Fibroblast of villous mesenchyme (primary cell): ENCODE results near the gene ZSCAN5A. TPM values are rescaled to one million over a fixed set of nuclear protein-coding genes. Genes with fewer than 3 reads are reported as not detected.
"Not testable (repeated sequence)": the region's sequence is repeated elsewhere in the genome, so short reads cannot be mapped to it uniquely, and the experiment has no call there.

Experiments
- DNase-seq: peaks from one replicate; pipeline ENCODE4 v3.0.0-alpha.2; 2010; ENCODE audit warnings: low read depth
- H3K4me3 ChIP-seq: 2 replicates; pipeline ENCODE4 v1.5.1; 2011; ENCODE audit warnings: low read depth, mild to moderate bottlenecking, low read length
- total RNA-seq: library from RNA; depleted of rRNA; stranded (reverse); fragments of >200 nt; gene quantifications from 2 replicates; pipeline ENCODE4 v1.2.3, GENCODE V29; 2012
- TF ChIP-seq, protein P1 (sequence below): IDR thresholded peaks from 2 replicates; pipeline ENCODE4 v1.5.1; 2012; ENCODE audit warnings: low read depth, mild to moderate bottlenecking, low read length; ENCODE audit not compliant: insufficient read depth

ZSCAN5A gene
- total RNA-seq, 1 donor = 6.5 TPM

DNA sequence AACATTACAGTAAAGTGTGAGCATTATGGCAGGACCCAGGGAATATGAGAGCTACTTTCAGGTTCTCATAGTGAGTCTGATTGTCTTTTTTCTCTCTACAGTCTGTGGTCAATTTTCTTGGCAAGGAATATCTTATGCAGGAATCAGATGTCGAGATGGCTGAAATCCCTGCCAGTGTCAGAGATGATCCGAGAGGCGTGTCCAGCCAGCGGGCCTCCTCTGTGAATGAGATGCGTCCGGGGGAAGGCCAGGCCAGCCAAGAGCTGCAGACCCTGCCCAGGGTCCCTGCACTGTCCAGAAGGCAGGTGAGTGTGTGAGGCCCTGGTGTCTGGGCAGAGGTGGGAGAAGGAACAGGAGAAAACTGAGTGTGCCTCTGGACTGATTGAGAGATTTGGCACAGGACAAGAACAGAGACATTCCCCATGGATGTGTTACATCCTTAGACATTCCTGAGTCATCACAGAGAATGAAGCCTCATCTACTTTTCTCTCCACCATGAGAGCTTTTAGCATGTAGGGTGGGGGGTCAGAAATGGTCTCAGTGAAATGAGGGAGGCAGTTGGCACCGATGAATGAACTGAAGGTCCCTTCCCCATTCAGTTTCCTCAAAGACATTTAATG, 69.4 kb downstream of the ZSCAN5A start:
- TF ChIP-seq, protein P1, sequence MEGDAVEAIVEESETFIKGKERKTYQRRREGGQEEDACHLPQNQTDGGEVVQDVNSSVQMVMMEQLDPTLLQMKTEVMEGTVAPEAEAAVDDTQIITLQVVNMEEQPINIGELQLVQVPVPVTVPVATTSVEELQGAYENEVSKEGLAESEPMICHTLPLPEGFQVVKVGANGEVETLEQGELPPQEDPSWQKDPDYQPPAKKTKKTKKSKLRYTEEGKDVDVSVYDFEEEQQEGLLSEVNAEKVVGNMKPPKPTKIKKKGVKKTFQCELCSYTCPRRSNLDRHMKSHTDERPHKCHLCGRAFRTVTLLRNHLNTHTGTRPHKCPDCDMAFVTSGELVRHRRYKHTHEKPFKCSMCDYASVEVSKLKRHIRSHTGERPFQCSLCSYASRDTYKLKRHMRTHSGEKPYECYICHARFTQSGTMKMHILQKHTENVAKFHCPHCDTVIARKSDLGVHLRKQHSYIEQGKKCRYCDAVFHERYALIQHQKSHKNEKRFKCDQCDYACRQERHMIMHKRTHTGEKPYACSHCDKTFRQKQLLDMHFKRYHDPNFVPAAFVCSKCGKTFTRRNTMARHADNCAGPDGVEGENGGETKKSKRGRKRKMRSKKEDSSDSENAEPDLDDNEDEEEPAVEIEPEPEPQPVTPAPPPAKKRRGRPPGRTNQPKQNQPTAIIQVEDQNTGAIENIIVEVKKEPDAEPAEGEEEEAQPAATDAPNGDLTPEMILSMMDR = no peak
- DNase-seq = no peak
- H3K4me3 ChIP-seq = no peak overlapping the region

DNA sequence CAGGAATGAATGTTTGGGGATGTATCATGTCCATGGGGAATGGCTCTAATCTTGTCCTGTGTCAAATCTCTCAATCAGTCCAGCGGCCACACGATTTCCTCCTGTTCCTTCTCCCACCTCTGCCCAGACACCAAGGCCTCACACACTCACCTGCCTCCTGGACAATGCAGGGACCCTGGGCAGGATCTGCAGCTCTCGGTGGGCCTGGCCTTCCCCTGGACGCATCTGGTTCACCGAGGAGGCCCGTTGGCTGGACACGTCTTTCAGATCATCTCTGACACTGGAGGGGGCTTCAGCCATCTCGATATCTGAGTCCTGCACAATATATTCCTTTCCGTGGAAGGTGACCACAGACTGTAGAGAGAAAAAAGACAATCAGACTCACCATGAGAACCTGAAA, 91.2 kb downstream of the ZSCAN5A start:
- TF ChIP-seq, protein P1 = no peak

DNA sequence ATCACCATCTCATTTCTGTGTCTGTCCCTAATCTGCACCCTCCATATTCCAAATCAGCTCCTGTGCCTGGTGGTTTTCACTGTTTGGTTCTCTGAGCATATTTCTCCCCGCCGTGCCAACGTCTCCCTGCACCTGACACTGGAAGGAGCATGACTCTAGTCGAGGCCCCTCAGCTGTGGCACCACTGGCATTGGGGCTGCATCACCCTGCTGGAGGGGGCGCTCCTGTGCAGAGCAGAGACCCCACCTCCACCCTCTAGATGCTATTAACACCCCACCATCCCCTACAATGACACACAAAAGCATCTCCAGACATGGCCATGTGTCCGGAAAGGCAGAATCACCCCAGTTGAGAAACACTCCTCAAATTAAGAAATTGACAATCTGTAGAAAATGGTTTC, 91.7 kb downstream of the ZSCAN5A start:
- no peak overlapping the region for H3K4me3 ChIP-seq
- TF ChIP-seq, protein P1 = no peak
- no peak for DNase-seq

More for the DNA sequence above, 91.2 kb downstream of the ZSCAN5A start:
- no peak overlapping the region for H3K4me3 ChIP-seq
- no peak for DNase-seq

DNA sequence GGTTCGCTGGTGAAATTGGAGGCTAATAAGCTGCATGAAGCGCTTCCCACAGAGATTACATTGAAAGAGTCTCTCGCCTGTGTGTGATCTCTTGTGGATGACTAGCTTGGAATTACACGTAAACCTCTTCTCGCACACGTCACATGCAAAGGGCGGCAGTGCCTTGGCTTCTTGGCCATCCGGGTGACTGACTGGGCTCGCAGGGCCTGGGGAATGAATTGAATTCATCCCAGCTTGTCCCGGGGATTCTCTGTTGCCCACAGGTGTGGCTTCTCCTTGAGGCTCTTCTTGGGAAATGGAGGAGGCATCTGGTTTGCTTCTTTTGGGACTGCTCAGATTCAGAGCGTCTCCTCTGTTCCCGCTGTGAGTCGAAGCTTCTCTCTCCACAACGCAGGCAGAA, 92.8 kb downstream of the ZSCAN5A start:
- no peak for DNase-seq
- TF ChIP-seq, protein P1 = no peak
- no peak overlapping the region for H3K4me3 ChIP-seq

DNA sequence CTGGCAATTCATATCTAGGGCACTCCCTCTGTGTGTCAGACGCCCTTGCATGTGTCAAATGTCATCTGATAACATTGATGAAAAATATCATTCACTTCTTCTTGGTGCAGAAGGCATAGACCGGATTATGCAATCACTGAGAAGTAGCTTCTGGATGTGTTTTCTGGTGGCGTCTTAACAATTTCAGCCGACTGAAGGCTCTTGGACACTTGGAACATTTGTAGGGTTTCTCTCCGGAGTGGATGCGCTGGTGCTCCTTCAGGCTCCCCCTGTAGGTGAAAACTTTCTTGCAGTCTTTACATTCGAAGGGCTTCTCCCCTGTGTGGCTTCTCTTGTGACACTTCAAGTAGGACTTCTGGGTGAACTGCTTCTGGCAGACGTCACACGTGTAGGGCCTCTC, 93.2 kb downstream of the ZSCAN5A start:
- DNase-seq = peak; percentile 11
- H3K4me3 ChIP-seq = not testable (repeated sequence)
- TF ChIP-seq, protein P1 = peak; percentile 26

DNA sequence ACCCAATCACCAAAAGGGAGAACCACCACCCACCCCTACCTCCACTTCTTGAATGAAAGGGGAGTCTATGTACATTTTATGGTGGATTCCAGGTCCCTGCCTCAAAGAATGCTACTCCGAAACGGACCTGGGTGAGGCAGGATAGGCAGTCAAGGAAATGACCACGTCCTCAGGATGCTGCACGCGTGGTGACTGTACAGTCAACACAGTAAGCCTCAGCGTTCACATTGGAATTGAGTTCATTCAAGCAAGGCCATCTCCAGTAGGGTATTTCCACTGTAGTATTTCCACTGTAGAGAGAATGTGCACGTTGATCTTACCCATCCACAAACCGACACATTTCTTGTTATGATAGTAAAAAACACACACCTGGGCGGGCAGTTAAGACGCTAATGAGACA, 95.7 kb downstream of the ZSCAN5A start:
- TF ChIP-seq, protein P1 = no peak

More for the DNA sequence above, 95.7 kb downstream of the ZSCAN5A start:
- DNase-seq = no peak
- H3K4me3 ChIP-seq = no peak overlapping the region
